ENCODE data around the gene DUSP19.

DNA sequence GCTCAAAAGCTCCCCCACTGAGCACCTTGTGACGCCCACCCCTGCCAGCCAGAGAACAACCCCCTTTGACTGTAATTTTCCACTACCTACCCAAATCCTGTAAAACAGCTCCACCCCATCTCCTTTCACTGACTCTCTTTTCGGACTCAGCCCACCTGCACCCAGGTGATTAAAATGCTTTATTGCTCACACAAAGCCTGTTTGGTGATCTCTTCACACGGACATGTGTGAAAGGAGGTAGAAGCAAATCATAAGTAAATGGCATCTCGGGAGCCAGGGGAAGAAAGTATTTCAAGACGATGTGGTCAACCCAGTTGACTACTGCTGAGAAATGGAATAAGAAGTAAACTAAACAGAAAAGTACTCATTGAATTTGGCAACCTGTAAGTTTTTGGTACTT lies 29.1 kb upstream of the DUSP19 start:
- TF ChIP-seq, protein P1, sequence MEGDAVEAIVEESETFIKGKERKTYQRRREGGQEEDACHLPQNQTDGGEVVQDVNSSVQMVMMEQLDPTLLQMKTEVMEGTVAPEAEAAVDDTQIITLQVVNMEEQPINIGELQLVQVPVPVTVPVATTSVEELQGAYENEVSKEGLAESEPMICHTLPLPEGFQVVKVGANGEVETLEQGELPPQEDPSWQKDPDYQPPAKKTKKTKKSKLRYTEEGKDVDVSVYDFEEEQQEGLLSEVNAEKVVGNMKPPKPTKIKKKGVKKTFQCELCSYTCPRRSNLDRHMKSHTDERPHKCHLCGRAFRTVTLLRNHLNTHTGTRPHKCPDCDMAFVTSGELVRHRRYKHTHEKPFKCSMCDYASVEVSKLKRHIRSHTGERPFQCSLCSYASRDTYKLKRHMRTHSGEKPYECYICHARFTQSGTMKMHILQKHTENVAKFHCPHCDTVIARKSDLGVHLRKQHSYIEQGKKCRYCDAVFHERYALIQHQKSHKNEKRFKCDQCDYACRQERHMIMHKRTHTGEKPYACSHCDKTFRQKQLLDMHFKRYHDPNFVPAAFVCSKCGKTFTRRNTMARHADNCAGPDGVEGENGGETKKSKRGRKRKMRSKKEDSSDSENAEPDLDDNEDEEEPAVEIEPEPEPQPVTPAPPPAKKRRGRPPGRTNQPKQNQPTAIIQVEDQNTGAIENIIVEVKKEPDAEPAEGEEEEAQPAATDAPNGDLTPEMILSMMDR (IDR thresholded peaks at IDR 0.05) = no peak
- no peak for TF ChIP-seq EP300 (IDR thresholded peaks at IDR 0.05)
